T-cell (primary cell): Measurements from ENCODE around the gene SERF2. TPM values are rescaled to one million over a fixed set of nuclear protein-coding genes. Genes with fewer than 3 reads are reported as not detected.
A peak's percentile ranks its signal among the peaks of the same experiment; 100 is the strongest.

Experiments
- ATAC-seq, 4 experiments: fragments of 200-7000 bp in 3 of 4; fragments of 150-1000 bp in 1 of 4; cut with Tn5 transposase; replicated peaks in 1 of 4; 1 replicate in 3 of 4; 2 replicates in 1 of 4; pipeline ENCODE4 v1.10.0; 2021; ENCODE audit warnings: moderate library complexity in 3 of 4, mild to moderate bottlenecking in 2 of 4, moderate number of reproducible peaks in 1 of 4
- CTCF ChIA-PET, 2 donors: fragments of 300-600 bp; sonication (Branson Sonifier 250); formaldehyde crosslinking; loops; one replicate each; lab custom pipeline; 2022; ENCODE audit warnings: antibody characterized with exemption in 2 of 2; lab: Charles Lee
- POLR2A ChIA-PET, 2 donors: fragments of 300-600 bp; sonication (Branson Sonifier 250); formaldehyde crosslinking; loops; one replicate each; lab custom pipeline; 2022; ENCODE audit warnings: antibody characterized with exemption in 2 of 2; lab: Charles Lee
- DNase-seq, 35 experiments: peaks; one replicate each; pipeline versions ENCODE4 v3.0.0 to v3.0.0-alpha.2; 2013 to 2023
- H3K27ac ChIP-seq: one replicate; pipeline ENCODE4 v1.5.1; 2013; ENCODE audit warnings: low read length
- H3K27me3 ChIP-seq, 2 experiments: replicated peaks in 1 of 2; 1 replicate in 1 of 2; 2 replicates in 1 of 2; pipeline versions ENCODE4 v1.6.1 to v1.7.0; 2013; ENCODE audit warnings: low read length in 1 of 2, mixed read lengths in 1 of 2; ENCODE audit not compliant: control insufficient read depth in 2 of 2, insufficient read depth in 2 of 2; ENCODE audit errors: extremely low read depth in 1 of 2
- H3K36me3 ChIP-seq, 2 donors: 1 replicate in 1 of 2; 2 replicates in 1 of 2; pipeline versions ENCODE4 v1.6.1 to v1.7.0; 2013; ENCODE audit warnings: low read length in 1 of 2; ENCODE audit not compliant: control insufficient read depth in 2 of 2, insufficient read depth in 1 of 2; ENCODE audit errors: extremely low read depth in 1 of 2
- H3K4me1 ChIP-seq, 2 experiments: 1 replicate in 1 of 2; 2 replicates in 1 of 2; pipeline versions ENCODE4 v1.6.1 to v1.7.0; 2013; ENCODE audit warnings: low read length in 2 of 2, mixed read lengths in 1 of 2; ENCODE audit not compliant: insufficient read depth in 2 of 2, control insufficient read depth in 1 of 2; ENCODE audit errors: extremely low read depth in 1 of 2
- H3K4me3 ChIP-seq, 2 donors: 1 replicate in 1 of 2; 2 replicates in 1 of 2; pipeline versions ENCODE4 v1.5.1 to v1.7.0; 2013; ENCODE audit warnings: mild to moderate bottlenecking in 2 of 2, low read length in 1 of 2, moderate library complexity in 1 of 2; ENCODE audit not compliant: control insufficient read depth in 1 of 2; ENCODE audit errors: extremely low read depth in 1 of 2
- H3K9me3 ChIP-seq: 2 replicates; pipeline ENCODE4 v1.7.0; 2013
- H3K27ac Mint-ChIP-seq, 2 donors: one replicate each; pipeline ENCODE4 v1.8.0; 2020 to 2021; ENCODE audit warnings: mild to moderate bottlenecking in 2 of 2, mixed read lengths in 2 of 2
- H3K27me3 Mint-ChIP-seq, 2 donors: one replicate each; pipeline ENCODE4 v1.8.0; 2021 to 2022; ENCODE audit warnings: mixed read lengths in 2 of 2
- H3K36me3 Mint-ChIP-seq: one replicate; pipeline ENCODE4 v1.8.0; 2021; ENCODE audit warnings: mixed read lengths
- H3K4me1 Mint-ChIP-seq, 3 donors: one replicate each; pipeline ENCODE4 v1.8.0; 2020 to 2022; ENCODE audit warnings: mixed read lengths in 3 of 3, mild to moderate bottlenecking in 1 of 3
- H3K4me3 Mint-ChIP-seq, 3 donors: one replicate each; pipeline ENCODE4 v1.8.0; 2020 to 2022; ENCODE audit warnings: mild to moderate bottlenecking in 3 of 3, mixed read lengths in 3 of 3, moderate library complexity in 3 of 3
- H3K9me3 Mint-ChIP-seq, 3 donors: one replicate each; pipeline ENCODE4 v1.8.0; 2020 to 2022; ENCODE audit warnings: mixed read lengths in 3 of 3
- WGBS: methylation state at CpG from one replicate; pipeline ENCODE4 v1.1.5; 2013; ENCODE audit warnings: missing lambda C conversion rate; ENCODE audit not compliant: insufficient coverage; 5-methylcytosine and 5-hydroxymethylcytosine counted together
- total RNA-seq, 35 experiments: library from RNA in 6 of 35; stranded (reverse) in 6 of 35; fragments of 120-200 nt in 1 of 35; gene quantifications; one replicate each; pipeline versions ENCODE4 v1.2.1 to v1.2.4 and lab custom pipeline; 2013 to 2026

SERF2 gene
- total RNA-seq, 5 donors from 2014 or later (not counting 1 experiment from before 2014, with no cell fraction given), result 397 to 586 (median 532) TPM

- Histone ChIP-seq H3K27me3 (no peaks in the 10 kb centered on the region), H3K36me3 (peaks cover 0 to 40% of the 10 kb centered on the region in 2 donors), H3K4me3 (no peak overlapping the region), H3K27ac (no peak overlapping the region), H3K4me1 (peaks cover 3 to 22% of the 10 kb centered on the region in 2 experiments), H3K9me3 (no peaks in the 10 kb centered on the region)
- no peak for ATAC-seq
- peaks cover 16 to 26% (median 21%) of the 10 kb centered on the region in 3 donors for H3K4me1 Mint-ChIP-seq
- DNase-seq, result no peak
- ChIA-PET POLR2A (no interaction called here), CTCF (no interaction called here)
- H3K9me3 Mint-ChIP-seq, result no peaks in the 10 kb centered on the region
- no peaks in the 10 kb centered on the region for H3K27me3 Mint-ChIP-seq
- WGBS, result 93% methylated on average over 3 of the region's 4 CpGs
- H3K27ac Mint-ChIP-seq, result peak overlapping the region; percentile 30 to 37
- peaks cover 23% of the 10 kb centered on the region for H3K36me3 Mint-ChIP-seq
- no peak overlapping the region for H3K4me3 Mint-ChIP-seq
Observed at GRCh38 chr15:43774062-43774461, 18.1 kb upstream of the SERF2 start.

GRCh38 chr15:43775411-43775965 lies 16.6 kb upstream of the SERF2 start:
- Mint-ChIP-seq H3K36me3 (peaks cover 11% of the 10 kb centered on the region), H3K4me1 (peaks cover 18 to 23% (median 18%) of the 10 kb centered on the region in 3 donors), H3K27ac (peak overlapping the region; percentile 61 to 74), H3K27me3 (no peaks in the 10 kb centered on the region), H3K9me3 (no peaks in the 10 kb centered on the region), H3K4me3 (peak overlapping the region; percentile 92 to 93 (median 93))
- H3K36me3 ChIP-seq, result peaks cover 0 to 28% of the 10 kb centered on the region in 2 donors
- CTCF ChIA-PET, result no interaction called here
- DNase-seq, result peak in 1 of 35 experiments; percentile 20
- no peak overlapping the region for H3K4me3 ChIP-seq
- H3K4me1 ChIP-seq, result peaks cover 3 to 22% of the 10 kb centered on the region in 2 experiments
- no peaks in the 10 kb centered on the region for H3K9me3 ChIP-seq
- POLR2A ChIA-PET, result interaction anchor here in 1 of 2 donors (0.6 kb wide), 1 partner anchor 47 kb away, joined by 3 read pairs; no protein-coding TSS in a partner anchor
- H3K27me3 ChIP-seq, result no peaks in the 10 kb centered on the region
- ATAC-seq, result no peak
- no CpG with 5 or more reads among the region's 1 CpG for WGBS
- H3K27ac ChIP-seq, result peak overlapping the region; percentile 31

GRCh38 chr15:43776101-43776717 lies 15.9 kb upstream of the SERF2 start:
- ATAC-seq, result no peak
- DNase-seq, result peak in 6 of 35 experiments; percentile 8 to 35 (median 10)
- peaks cover 6% of the 10 kb centered on the region for H3K36me3 Mint-ChIP-seq

GRCh38 chr15:43776718-43777266 lies 15.3 kb upstream of the SERF2 start, which contains the start of gene ELL3:
Gene ELL3 (minus strand): TSS chr15:43776966. CDS start chr15:43776901, 65 bp downstream.
- no peaks in the 10 kb centered on the region for H3K27me3 Mint-ChIP-seq
- peaks cover 18 to 23% (median 18%) of the 10 kb centered on the region in 3 donors for H3K4me1 Mint-ChIP-seq
- WGBS, result 4% methylated on average over 29 of the region's 41 CpGs
- H3K27ac Mint-ChIP-seq, result peak within 1 kb of the TSS; percentile 91 to 95
- DNase-seq (peak in 34 of 35 experiments; percentile 52 to 86 (median 71)), ATAC-seq (peak; percentile 84 to 89 (median 86))
- ChIA-PET CTCF (interaction anchor here (0.6 to 1.5 kb wide), 8 partner anchors 8 to 48 kb away, joined by 3 to 11 read pairs (median 5); partner anchors contain the start of genes HYPK (in 1 of the 2), MFAP1 (in 1 of the 2) and SERF2 (in 1 of the 2)), POLR2A (interaction anchor here (0.6 to 1.0 kb wide), 3 partner anchors 22 to 48 kb away, joined by 3 to 9 read pairs (median 4); partner anchors contain the start of gene MFAP1 (in 1 of the 2))
- Histone ChIP-seq H3K27ac (peak within 1 kb of the TSS; percentile 73), H3K9me3 (no peaks in the 10 kb centered on the region), H3K4me3 (peak within 1 kb of the TSS; percentile 87 to 96), H3K4me1 (peaks cover 3 to 22% of the 10 kb centered on the region in 2 experiments), H3K27me3 (no peaks in the 10 kb centered on the region), H3K36me3 (peaks cover 0 to 15% of the 10 kb centered on the region in 2 donors)
- H3K4me3 Mint-ChIP-seq, result peak within 1 kb of the TSS; percentile 92 to 93 (median 93)
- H3K36me3 Mint-ChIP-seq, result peaks cover 3% of the 10 kb centered on the region
- H3K9me3 Mint-ChIP-seq, result no peaks in the 10 kb centered on the region

More at GRCh38 chr15:43776101-43776717, 15.9 kb upstream of the SERF2 start:
- peaks cover 0 to 21% of the 10 kb centered on the region in 2 donors for H3K36me3 ChIP-seq
- Mint-ChIP-seq H3K27me3 (no peaks in the 10 kb centered on the region), H3K27ac (peak overlapping the region; percentile 69 to 95), H3K9me3 (no peaks in the 10 kb centered on the region), H3K4me3 (peak overlapping the region; percentile 92 to 93 (median 93)), H3K4me1 (peaks cover 18 to 23% (median 18%) of the 10 kb centered on the region in 3 donors)
- H3K4me1 ChIP-seq, result peaks cover 3 to 22% of the 10 kb centered on the region in 2 experiments
- POLR2A ChIA-PET, result interaction anchor here in 1 of 2 donors (0.6 kb wide), 1 partner anchor 29 kb away, joined by 4 read pairs; no protein-coding TSS in a partner anchor
- 57% methylated on average over 25 of the region's 35 CpGs for WGBS
- H3K4me3 ChIP-seq, result peak overlapping the region; percentile 87 to 96
- H3K27me3 ChIP-seq, result no peaks in the 10 kb centered on the region
- peak overlapping the region; percentile 73 for H3K27ac ChIP-seq
- H3K9me3 ChIP-seq, result no peaks in the 10 kb centered on the region
- CTCF ChIA-PET, result interaction anchor here (0.6 to 1.5 kb wide), 7 partner anchors 8 to 48 kb away, joined by 3 to 11 read pairs (median 5); partner anchors contain the start of genes HYPK (in 1 of the 2), MFAP1 (in 1 of the 2) and SERF2 (in 1 of the 2)

DNA sequence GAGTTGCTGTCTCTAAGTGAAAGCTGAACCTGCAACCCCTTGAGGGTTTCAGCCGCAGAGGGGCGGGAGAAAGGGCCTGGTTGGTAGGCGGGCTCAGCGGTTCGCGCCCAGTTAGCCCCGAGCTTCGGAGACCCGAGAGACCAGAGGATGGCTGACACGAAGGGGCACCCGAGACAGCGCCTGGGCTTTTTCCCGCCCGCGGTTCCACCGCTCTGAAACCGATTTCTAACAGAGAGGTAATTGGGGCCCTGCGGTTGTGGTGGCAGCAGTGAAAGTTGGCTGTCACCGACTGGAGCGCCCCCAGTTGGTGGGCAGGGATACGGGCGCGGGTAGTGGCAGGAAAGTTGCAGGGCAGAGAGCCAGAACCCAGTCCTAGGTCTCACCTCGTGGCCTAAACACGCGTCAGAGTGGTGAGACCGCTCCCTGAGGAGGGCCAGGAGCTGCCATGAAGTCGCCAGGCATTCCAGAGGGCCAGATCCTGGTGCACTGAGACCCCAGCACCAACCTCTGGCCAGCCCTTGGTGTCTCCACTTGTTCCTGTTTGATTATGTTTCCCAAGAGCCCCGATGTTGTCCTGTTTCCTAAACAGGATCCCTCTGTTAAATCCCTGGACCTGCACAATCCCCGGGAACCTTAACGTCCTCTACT lies 14.7 kb upstream of the SERF2 start:
- ChIA-PET CTCF (interaction anchor here (0.6 to 1.5 kb wide), 8 partner anchors 9 to 47 kb away, joined by 3 to 11 read pairs (median 5); partner anchors contain the start of genes HYPK (in 1 of the 2), MFAP1 (in 1 of the 2) and SERF2 (in 1 of the 2)), POLR2A (interaction anchor here (0.6 to 1.0 kb wide), 2 partner anchors 22 to 47 kb away, joined by 3 to 9 read pairs; partner anchors contain the start of gene MFAP1 (in 1 of the 2))
- Mint-ChIP-seq H3K4me3 (peak overlapping the region; percentile 92 to 93 (median 93)), H3K4me1 (peaks cover 18 to 23% (median 18%) of the 10 kb centered on the region in 3 donors), H3K36me3 (no peaks in the 10 kb centered on the region), H3K9me3 (no peaks in the 10 kb centered on the region), H3K27ac (peak overlapping the region; percentile 91 to 95), H3K27me3 (no peaks in the 10 kb centered on the region)
- no peaks in the 10 kb centered on the region for H3K27me3 ChIP-seq
- peak overlapping the region; percentile 87 to 96 for H3K4me3 ChIP-seq
- DNase-seq, result peak; percentile 67 to 91 (median 79)
- peaks cover 3 to 22% of the 10 kb centered on the region in 2 experiments for H3K4me1 ChIP-seq
- H3K27ac ChIP-seq, result peak overlapping the region; percentile 73
- H3K36me3 ChIP-seq, result peaks cover 0 to 9% of the 10 kb centered on the region in 2 donors
- no peaks in the 10 kb centered on the region for H3K9me3 ChIP-seq
- WGBS, result under 1% methylated on average over 31 of the region's 31 CpGs
- ATAC-seq, result peak; percentile 81 to 85 (median 84)
